Stimulated activated CD4-positive, alpha-beta T cell treated with anti-CD3 and anti-CD28 coated beads, Interleukin-4, amount 100 ng/mL, for 4 hours (primary cell): ENCODE results near the gene CPM.

Source experiments
- DNase-seq, 2 experiments: peaks; one replicate each; pipeline ENCODE4 v3.0.0-alpha.2; 2020

Gene CPM

GRCh38 chr12:68932961-68933893 is at the start of gene CPM:
TSS of gene CPM (minus strand) at chr12:68933171. CDS start at chr12:68932837, 334 bp downstream.
- DNase-seq, result peak; percentile 72 to 76

- DNase-seq, result no peak
Observed at GRCh38 chr12:68981516-68981915, 48.5 kb upstream of the CPM start.

GRCh38 chr12:68980476-68981212 is 47.7 kb upstream of the CPM start:
- DNase-seq, result no peak

GRCh38 chr12:68978678-68979077 is 45.7 kb upstream of the CPM start:
- no peak for DNase-seq

- no peak for DNase-seq
Observed at GRCh38 chr12:68977909-68978610, 45.1 kb upstream of the CPM start.

- no peak for DNase-seq
Observed at GRCh38 chr12:68977335-68977734, 44.4 kb upstream of the CPM start.

GRCh38 chr12:68976395-68976841 is 43.4 kb upstream of the CPM start:
- DNase-seq, result no peak

- DNase-seq, result no peak
Observed at GRCh38 chr12:68975811-68976210, 42.8 kb upstream of the CPM start.

- DNase-seq, result no peak
Observed at GRCh38 chr12:68972595-68972994, 39.6 kb upstream of the CPM start.

- DNase-seq, result no peak
Observed at GRCh38 chr12:68971404-68971803, 38.4 kb upstream of the CPM start.

- DNase-seq, result no peak
Observed at GRCh38 chr12:68970951-68971350, 38.0 kb upstream of the CPM start.

- no peak for DNase-seq
Observed at GRCh38 chr12:68970306-68970705, 37.3 kb upstream of the CPM start.

- no peak for DNase-seq
Observed at GRCh38 chr12:68967046-68967445, 34.1 kb upstream of the CPM start.

- DNase-seq, result no peak
Observed at GRCh38 chr12:68963856-68964745, 31.1 kb upstream of the CPM start.

- DNase-seq, result no peak
Observed at GRCh38 chr12:68962877-68963855, 30.2 kb upstream of the CPM start.

- DNase-seq, result no peak
Observed at GRCh38 chr12:68959891-68960464, 27.0 kb upstream of the CPM start.

- DNase-seq, result no peak
Observed at GRCh38 chr12:68959143-68959858, 26.3 kb upstream of the CPM start.

GRCh38 chr12:68958322-68958721 is 25.4 kb upstream of the CPM start:
- peak in 1 of 2 experiments; percentile 17 for DNase-seq

GRCh38 chr12:68957273-68957672 is 24.3 kb upstream of the CPM start:
- DNase-seq, result no peak

GRCh38 chr12:68956466-68956865 is 23.5 kb upstream of the CPM start:
- no peak for DNase-seq
